MCF 10A (cell line): ENCODE data around the gene SSBP3. TPM values are rescaled to one million over a fixed set of nuclear protein-coding genes. Genes with fewer than 3 reads are reported as not detected.

Source experiments
- BruUV-seq: library from RNA; stranded (reverse); fragments of 400-500 nt; replicated peaks from 2 replicates; lab custom pipeline; 2021; lab: Mats Ljungman, UMichigan
- CTCF ChIA-PET: fragments of 300-600 bp; sonication (Branson Sonifier 250); formaldehyde crosslinking; extraction: SDS; loops from one replicate; lab custom pipeline; 2021; ENCODE audit warnings: antibody characterized with exemption, inconsistent platforms; lab: Yijun Ruan, JAX
- POLR2A ChIA-PET: fragments of 300-600, 350-650 bp; sonication (Branson Sonifier 250); formaldehyde crosslinking; extraction: SDS; loops from one replicate; lab custom pipeline; 2020; ENCODE audit warnings: antibody characterized with exemption, inconsistent platforms; lab: Yijun Ruan, JAX
- DNase-seq: peaks from one replicate; pipeline ENCODE4 v3.0.0-alpha.2; 2018; ENCODE audit not compliant: unreplicated experiment
- H3K27ac Mint-ChIP-seq: one replicate; pipeline ENCODE4 v1.8.0; 2022; ENCODE audit warnings: mild to moderate bottlenecking, low read depth, mixed read lengths; ENCODE audit not compliant: unreplicated experiment
- H3K27me3 Mint-ChIP-seq: one replicate; pipeline ENCODE4 v1.8.0; 2022; ENCODE audit warnings: mixed read lengths; ENCODE audit not compliant: insufficient read depth, unreplicated experiment
- H3K36me3 Mint-ChIP-seq: one replicate; pipeline ENCODE4 v1.8.0; 2022; ENCODE audit warnings: mild to moderate bottlenecking, moderate library complexity, mixed read lengths; ENCODE audit not compliant: insufficient read depth, unreplicated experiment
- H3K4me1 Mint-ChIP-seq: one replicate; pipeline ENCODE4 v1.8.0; 2022; ENCODE audit warnings: mixed read lengths; ENCODE audit not compliant: insufficient read depth, unreplicated experiment
- H3K4me3 Mint-ChIP-seq: one replicate; pipeline ENCODE4 v1.8.0; 2022; ENCODE audit warnings: mild to moderate bottlenecking, moderate library complexity, mixed read lengths; ENCODE audit not compliant: unreplicated experiment
- H3K9me3 Mint-ChIP-seq: one replicate; pipeline ENCODE4 v1.8.0; 2022; ENCODE audit warnings: mixed read lengths; ENCODE audit not compliant: unreplicated experiment
- intact Hi-C: fragments of 100-400 bp; cut with micrococcal nuclease; formaldehyde crosslinking; loops from 2 replicates; pipeline ENCODE4 v1.14.1; 2022
- total RNA-seq: library from RNA; stranded (reverse); gene quantifications from 2 replicates; pipeline ENCODE4 v1.2.3, GENCODE V29; 2022
- TF ChIP-seq, protein P1 (sequence below): fragments of 200-600 bp; IDR thresholded peaks from one replicate; pipeline ENCODE4 v1.8.0; 2022; ENCODE audit warnings: antibody characterized with exemption, mild to moderate bottlenecking; ENCODE audit not compliant: unreplicated experiment

Gene SSBP3
- total RNA-seq, 1 experiment from 2014 or later: 8.6 TPM

DNA sequence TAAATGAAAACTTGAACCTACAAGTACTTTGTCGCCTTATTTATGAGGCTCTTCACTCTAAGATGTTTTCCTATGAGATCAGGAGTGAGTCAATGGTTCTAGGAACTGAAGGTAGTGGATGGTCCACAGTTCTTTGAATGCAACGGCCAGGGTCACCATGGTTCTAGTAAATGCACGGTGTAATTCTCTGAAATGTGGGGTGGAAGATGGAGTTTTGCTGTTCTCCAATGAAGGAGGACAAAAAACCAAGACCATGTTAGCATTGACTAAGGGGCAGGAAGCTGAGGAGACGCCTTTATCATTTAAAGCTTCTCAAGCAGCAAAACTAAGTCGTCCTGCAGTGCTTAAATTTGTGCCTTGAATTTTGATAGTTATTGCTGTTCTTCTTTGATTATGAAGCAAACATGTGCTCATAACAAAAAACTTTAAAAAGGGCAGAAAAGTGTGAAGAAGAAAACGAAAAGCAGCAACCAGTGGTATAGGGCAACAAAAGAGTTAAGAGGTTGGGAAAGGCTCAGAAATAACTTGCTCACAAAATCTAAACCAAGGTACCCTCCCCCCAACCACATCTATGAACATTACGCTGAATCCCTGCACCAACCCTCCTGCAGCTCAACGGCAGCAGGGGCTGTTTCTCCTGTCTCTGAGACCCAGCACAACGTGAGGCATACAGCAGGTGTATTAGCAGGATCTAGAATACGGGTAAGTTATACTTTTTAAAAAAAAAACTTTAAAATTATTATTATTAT, 121.2 kb downstream of the SSBP3 start:
- no peaks in the 10 kb centered on the region for H3K36me3 Mint-ChIP-seq
- no peak overlapping the region for H3K4me3 Mint-ChIP-seq
- ChIA-PET POLR2A (no interaction called here), CTCF (interaction anchor here (0.7 to 1.5 kb wide), 3 partner anchors 14 to 183 kb away, joined by 3 to 4 read pairs (median 3); no protein-coding TSS in a partner anchor)
- H3K4me1 Mint-ChIP-seq: peaks cover 12% of the 10 kb centered on the region
- no peaks in the 10 kb centered on the region for H3K9me3 Mint-ChIP-seq
- BruUV-seq: no TSS peak
- no peak for DNase-seq
- no peaks in the 10 kb centered on the region for H3K27me3 Mint-ChIP-seq
- H3K27ac Mint-ChIP-seq: no peak overlapping the region
- intact Hi-C loops: no loop called here
- TF ChIP-seq, protein P1, sequence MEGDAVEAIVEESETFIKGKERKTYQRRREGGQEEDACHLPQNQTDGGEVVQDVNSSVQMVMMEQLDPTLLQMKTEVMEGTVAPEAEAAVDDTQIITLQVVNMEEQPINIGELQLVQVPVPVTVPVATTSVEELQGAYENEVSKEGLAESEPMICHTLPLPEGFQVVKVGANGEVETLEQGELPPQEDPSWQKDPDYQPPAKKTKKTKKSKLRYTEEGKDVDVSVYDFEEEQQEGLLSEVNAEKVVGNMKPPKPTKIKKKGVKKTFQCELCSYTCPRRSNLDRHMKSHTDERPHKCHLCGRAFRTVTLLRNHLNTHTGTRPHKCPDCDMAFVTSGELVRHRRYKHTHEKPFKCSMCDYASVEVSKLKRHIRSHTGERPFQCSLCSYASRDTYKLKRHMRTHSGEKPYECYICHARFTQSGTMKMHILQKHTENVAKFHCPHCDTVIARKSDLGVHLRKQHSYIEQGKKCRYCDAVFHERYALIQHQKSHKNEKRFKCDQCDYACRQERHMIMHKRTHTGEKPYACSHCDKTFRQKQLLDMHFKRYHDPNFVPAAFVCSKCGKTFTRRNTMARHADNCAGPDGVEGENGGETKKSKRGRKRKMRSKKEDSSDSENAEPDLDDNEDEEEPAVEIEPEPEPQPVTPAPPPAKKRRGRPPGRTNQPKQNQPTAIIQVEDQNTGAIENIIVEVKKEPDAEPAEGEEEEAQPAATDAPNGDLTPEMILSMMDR: no peak

GRCh38 chr1:54283635-54284385, 122.4 kb downstream of the SSBP3 start:
- no TSS peak for BruUV-seq
- intact Hi-C loops: no loop called here

DNA sequence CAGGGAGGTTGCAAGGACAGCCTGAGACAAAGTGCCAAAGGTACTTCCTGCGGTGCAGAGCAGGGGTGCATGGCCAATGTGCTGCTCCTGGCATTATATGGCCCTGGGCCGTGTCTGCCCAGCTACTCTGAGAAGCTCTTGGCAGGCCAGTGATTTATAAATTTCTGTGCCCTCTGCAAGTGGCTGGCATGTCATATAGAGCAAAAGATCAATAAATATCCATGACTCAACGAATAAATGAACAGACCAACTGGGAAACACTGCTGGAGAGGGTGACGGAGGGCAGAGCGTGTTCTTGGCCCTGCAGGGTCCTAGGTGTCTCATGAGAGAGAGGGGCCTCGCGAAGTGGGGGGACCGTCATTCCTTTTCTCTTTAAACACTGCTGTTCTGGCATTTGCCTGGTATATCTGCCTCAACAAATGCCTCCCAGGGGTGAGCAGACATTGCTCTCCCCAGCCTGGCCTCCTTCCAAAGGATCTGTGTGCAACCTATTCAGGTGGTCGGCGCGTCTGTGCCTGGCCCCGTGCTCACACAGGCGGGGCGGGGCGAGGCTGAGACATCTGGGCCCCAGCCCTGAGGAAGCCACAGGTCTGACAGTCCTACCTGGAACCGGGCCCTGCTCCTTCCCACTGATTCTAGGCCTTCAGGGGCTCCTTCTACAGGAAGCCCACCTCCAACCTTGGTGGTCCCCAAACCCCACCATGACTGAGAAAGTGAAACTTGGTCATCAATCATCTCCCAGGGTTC, 123.9 kb downstream of the SSBP3 start:
- intact Hi-C loops: no loop called here
- Mint-ChIP-seq H3K36me3 (no peaks in the 10 kb centered on the region), H3K4me1 (peaks cover 3% of the 10 kb centered on the region), H3K9me3 (no peaks in the 10 kb centered on the region), H3K4me3 (no peak overlapping the region), H3K27me3 (no peaks in the 10 kb centered on the region), H3K27ac (no peak overlapping the region)
- TF ChIP-seq, protein P1: no peak
- POLR2A ChIA-PET: interaction anchor here (0.7 kb wide), 1 partner anchor 415 kb away, joined by 3 read pairs; no protein-coding TSS in a partner anchor
- no TSS peak for BruUV-seq
- no peak for DNase-seq
- CTCF ChIA-PET: no interaction called here

More at GRCh38 chr1:54283635-54284385, 122.4 kb downstream of the SSBP3 start:
- TF ChIP-seq, protein P1: no peak
- ChIA-PET POLR2A (no interaction called here), CTCF (interaction anchor here (0.6 to 1.5 kb wide), 3 partner anchors 14 to 205 kb away, joined by 3 to 4 read pairs (median 3); no protein-coding TSS in a partner anchor)
- no peak for DNase-seq
- Mint-ChIP-seq H3K4me3 (no peak overlapping the region), H3K9me3 (no peaks in the 10 kb centered on the region), H3K36me3 (no peaks in the 10 kb centered on the region), H3K4me1 (peaks cover 9% of the 10 kb centered on the region), H3K27ac (no peak overlapping the region), H3K27me3 (no peaks in the 10 kb centered on the region)

DNA sequence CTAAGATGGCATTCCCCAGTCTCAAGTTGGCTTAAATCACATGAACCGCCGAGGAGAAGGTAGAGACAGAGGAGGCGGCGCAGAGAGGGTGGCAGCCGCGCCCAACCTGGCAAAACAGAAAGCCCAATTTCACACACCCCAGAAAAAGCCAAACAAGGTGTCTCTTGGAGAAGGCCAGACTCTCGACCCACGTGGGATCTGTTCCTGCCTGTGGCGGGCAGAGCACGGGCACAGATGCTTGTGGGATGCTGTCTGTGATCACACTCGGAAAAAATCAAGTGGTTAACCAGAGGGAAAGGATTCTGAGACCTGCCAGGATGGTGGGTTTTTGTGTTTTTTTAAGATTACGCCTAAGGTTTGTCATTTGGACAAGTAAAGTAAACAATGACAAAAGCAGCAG, 125.5 kb downstream of the SSBP3 start:
- no peak overlapping the region for H3K27ac Mint-ChIP-seq
- TF ChIP-seq, protein P1: no peak
- DNase-seq: no peak
- no peaks in the 10 kb centered on the region for H3K36me3 Mint-ChIP-seq
- POLR2A ChIA-PET: no interaction called here
- no TSS peak for BruUV-seq
- CTCF ChIA-PET: interaction anchor here (0.5 to 0.7 kb wide), 2 partner anchors 9 to 592 kb away, joined by 3 read pairs; no protein-coding TSS in a partner anchor
- H3K9me3 Mint-ChIP-seq: no peaks in the 10 kb centered on the region
- no peak overlapping the region for H3K4me3 Mint-ChIP-seq
- intact Hi-C loops: no loop called here
- H3K27me3 Mint-ChIP-seq: no peaks in the 10 kb centered on the region
- no peaks in the 10 kb centered on the region for H3K4me1 Mint-ChIP-seq
